GM10266 (cell line): Measurements from ENCODE around the gene CXXC1.

Source experiments
- DNase-seq: peaks from one replicate; pipeline ENCODE4 v3.0.0; 2012; ENCODE audit errors: extremely low spot score
- TF ChIP-seq, protein P1 (sequence below): IDR thresholded peaks from 2 replicates; pipeline ENCODE4 v1.5.1; 2012; ENCODE audit warnings: mild to moderate bottlenecking, low read depth; ENCODE audit not compliant: control insufficient read depth, insufficient read depth; ENCODE audit errors: missing control alignments

The CXXC1 gene

GRCh38 chr18:50280707-50281294 lies 6.7 kb downstream of the CXXC1 start:
- TF ChIP-seq, protein P1, sequence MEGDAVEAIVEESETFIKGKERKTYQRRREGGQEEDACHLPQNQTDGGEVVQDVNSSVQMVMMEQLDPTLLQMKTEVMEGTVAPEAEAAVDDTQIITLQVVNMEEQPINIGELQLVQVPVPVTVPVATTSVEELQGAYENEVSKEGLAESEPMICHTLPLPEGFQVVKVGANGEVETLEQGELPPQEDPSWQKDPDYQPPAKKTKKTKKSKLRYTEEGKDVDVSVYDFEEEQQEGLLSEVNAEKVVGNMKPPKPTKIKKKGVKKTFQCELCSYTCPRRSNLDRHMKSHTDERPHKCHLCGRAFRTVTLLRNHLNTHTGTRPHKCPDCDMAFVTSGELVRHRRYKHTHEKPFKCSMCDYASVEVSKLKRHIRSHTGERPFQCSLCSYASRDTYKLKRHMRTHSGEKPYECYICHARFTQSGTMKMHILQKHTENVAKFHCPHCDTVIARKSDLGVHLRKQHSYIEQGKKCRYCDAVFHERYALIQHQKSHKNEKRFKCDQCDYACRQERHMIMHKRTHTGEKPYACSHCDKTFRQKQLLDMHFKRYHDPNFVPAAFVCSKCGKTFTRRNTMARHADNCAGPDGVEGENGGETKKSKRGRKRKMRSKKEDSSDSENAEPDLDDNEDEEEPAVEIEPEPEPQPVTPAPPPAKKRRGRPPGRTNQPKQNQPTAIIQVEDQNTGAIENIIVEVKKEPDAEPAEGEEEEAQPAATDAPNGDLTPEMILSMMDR: no peak
- DNase-seq: no peak

GRCh38 chr18:50279752-50280151 lies 7.7 kb downstream of the CXXC1 start:
- no peak for DNase-seq
- TF ChIP-seq, protein P1: no peak

- TF ChIP-seq, protein P1: no peak
- no peak for DNase-seq
Observed at GRCh38 chr18:50277942-50278341, 9.6 kb downstream of the CXXC1 start.

GRCh38 chr18:50276452-50276851 lies 11.0 kb downstream of the CXXC1 start:
- no peak for DNase-seq
- TF ChIP-seq, protein P1: no peak

DNA sequence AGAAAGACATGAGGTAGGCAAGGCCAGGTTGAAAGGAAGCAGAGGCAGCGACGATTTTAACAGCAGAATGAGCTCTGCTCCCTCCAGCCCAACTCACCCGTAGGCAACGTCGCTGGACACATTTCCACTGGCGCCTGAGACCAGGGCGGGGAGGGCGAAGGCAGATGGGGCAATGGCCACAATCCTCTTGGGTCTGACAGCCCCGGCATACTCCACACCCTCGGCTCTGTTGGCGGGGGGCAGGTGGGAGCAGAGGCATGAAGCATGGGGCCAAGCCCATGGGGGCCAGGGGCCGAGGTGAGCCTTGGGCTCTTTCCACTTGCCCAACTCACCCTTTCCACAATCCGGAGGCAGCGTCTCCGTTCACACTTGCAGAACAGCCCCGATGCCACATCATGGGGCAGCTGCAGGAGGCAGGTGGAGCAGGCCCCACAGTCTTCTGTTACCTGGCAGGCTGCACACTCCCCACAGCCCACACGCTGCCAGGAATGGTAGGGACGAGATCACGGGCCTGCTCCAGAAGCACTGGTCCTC lies 11.9 kb downstream of the CXXC1 start:
- TF ChIP-seq, protein P1: no peak
- no peak for DNase-seq

DNA sequence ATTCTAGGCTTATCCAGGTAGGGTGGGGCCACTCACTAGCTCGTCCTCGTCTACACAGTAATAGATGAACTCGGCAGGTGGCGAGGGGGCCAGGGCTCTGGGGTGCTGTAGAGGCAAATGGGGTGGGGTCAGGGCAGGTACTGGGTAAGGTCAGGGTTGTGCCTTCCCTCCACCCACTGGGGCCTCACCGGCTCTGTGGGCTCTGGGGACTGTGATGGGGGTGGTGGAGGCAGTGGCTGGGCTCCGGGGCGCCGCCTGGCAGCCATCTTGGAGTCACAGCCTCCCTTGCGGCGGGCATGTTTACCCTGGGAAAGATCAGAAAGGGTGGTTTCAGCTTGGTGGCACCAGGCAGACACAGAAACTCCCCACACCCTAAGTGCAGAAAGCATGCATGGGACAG lies 12.6 kb downstream of the CXXC1 start:
- TF ChIP-seq, protein P1: no peak
- DNase-seq: no peak

DNA sequence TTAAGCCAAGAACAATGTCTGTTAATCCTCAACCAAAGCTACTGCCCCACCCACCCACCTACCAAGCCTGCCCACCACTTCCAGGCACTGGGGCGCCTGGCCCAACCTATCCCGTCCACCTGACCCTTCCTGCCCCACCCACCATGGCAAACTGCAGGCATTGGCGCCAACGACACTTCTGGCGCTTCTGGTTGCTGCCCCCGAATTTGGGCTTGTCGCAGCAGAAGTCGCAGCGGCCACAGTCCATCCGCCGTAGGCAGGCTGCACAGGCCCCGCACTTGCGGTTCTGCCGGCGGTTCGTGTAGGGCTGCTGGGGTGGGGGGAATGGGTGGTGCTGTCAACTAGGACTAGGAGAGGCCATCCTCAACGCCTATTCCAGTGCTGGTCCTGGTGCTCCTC lies 13.4 kb downstream of the CXXC1 start:
- DNase-seq: no peak
- TF ChIP-seq, protein P1: no peak
